H1 (cell line): Measurements from ENCODE around the gene KERA.

ENCODE experiments used
- EZH2 ChIP-seq: fragments of 200-600 bp; sonication (generic); IDR thresholded peaks from 2 replicates; pipeline ENCODE4 v1.7.1; 2012; ENCODE audit warnings: low read depth, mild to moderate bottlenecking, moderate library complexity, low read length, inconsistent platforms; ENCODE audit not compliant: severe bottlenecking
- JUND ChIP-seq: IDR thresholded peaks from 2 replicates; pipeline ENCODE4 v1.6.1; 2011; ENCODE audit warnings: mild to moderate bottlenecking, improper control_type of control experiment, low read length

GRCh38 chr12:91098941-91099340, 41.1 kb upstream of the KERA start:
- TF ChIP-seq JUND, result no peak
- TF ChIP-seq EZH2, result no peak
